ENCODE measurements around the gene RNASE9. TPM values are rescaled to one million over a fixed set of nuclear protein-coding genes. Genes with fewer than 3 reads are reported as not detected.
A peak's percentile ranks its signal among the peaks of the same experiment; 100 is the strongest.

RNASE9 gene
- total RNA-seq = not detected in 3 replicates
- long read RNA-seq = 0 reads

DNA sequence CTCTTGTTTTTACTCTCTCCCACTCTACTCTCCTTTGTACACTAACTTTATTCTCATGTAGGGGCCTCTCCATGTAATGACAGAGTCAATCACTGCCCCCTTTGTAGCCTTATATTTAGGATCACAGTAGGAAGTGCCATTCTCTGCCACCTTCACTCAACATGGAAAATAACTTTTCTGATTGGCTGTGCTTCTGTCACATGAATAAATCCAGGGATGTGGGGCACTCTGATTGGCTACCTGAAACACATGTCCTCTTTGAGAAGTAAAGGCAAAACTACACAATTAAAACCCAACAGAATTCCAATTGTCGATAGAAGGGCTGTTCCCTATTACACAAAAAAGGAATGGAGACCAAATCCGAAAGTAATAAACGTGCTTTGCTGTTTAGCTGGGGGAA, at the start of gene RNASE9:
Gene RNASE9 (minus strand): TSS at position 87 of the 400 bp plus-strand sequence.
- Mint-ChIP-seq H3K9me3 (ENCODE audit: low read depth) (no peaks in the 10 kb centered on the region), H3K36me3 (ENCODE audit: low read depth) (no peaks in the 10 kb centered on the region), H3K27ac (ENCODE audit: unreplicated experiment) (no peak within 1 kb of the TSS), H3K27me3 (ENCODE audit: low read depth) (peaks cover 19% of the 10 kb centered on the region), H3K4me3 (ENCODE audit: unreplicated experiment) (no peak within 1 kb of the TSS), H3K4me1 (ENCODE audit: low read depth) (no peaks in the 10 kb centered on the region)
- DNase-seq (ENCODE audit: low spot score) = no peak
- TF ChIP-seq, protein P1, sequence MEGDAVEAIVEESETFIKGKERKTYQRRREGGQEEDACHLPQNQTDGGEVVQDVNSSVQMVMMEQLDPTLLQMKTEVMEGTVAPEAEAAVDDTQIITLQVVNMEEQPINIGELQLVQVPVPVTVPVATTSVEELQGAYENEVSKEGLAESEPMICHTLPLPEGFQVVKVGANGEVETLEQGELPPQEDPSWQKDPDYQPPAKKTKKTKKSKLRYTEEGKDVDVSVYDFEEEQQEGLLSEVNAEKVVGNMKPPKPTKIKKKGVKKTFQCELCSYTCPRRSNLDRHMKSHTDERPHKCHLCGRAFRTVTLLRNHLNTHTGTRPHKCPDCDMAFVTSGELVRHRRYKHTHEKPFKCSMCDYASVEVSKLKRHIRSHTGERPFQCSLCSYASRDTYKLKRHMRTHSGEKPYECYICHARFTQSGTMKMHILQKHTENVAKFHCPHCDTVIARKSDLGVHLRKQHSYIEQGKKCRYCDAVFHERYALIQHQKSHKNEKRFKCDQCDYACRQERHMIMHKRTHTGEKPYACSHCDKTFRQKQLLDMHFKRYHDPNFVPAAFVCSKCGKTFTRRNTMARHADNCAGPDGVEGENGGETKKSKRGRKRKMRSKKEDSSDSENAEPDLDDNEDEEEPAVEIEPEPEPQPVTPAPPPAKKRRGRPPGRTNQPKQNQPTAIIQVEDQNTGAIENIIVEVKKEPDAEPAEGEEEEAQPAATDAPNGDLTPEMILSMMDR (IDR thresholded peaks at IDR 0.05) = no peak

DNA sequence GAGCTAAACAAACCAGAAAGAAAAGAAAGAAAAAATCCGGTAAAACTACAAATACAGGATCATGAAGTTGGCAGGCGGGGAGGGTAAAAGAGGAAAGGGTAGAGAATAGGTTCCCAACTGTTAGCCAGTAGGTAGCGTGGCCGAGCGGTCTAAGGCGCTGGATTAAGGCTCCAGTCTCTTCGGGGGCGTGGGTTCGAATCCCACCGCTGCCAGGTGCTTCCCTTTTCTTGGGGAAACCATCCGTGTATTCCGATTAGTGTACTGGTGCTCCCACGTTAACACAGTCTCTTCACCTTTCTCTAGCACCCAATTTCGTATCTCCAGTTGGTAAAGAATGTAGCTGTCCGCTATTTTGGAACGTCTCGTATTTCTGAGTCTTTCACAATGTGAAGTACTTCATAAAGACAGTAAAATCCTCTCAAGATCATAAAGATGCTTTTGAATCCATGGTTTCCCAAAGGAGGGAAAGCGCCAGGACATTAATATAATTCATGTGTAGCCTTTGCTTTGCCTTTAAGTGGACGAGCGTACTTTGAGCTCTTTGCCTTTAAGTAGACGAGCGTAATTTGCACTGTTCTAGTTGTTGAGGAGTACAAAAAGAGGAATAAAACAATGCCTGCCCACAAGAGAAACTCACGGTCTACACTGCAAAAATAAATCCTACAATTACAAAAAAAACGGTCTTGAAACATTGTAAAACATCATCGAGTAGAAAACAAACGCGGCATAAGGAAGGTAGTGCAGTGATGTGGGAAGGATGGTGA, 49.3 kb upstream of the RNASE9 start:
- DNase-seq (ENCODE audit: low spot score) = no peak
- no peaks in the 10 kb centered on the region for H3K27me3 Mint-ChIP-seq (ENCODE audit: low read depth)
- H3K27ac Mint-ChIP-seq (ENCODE audit: unreplicated experiment) = no peak overlapping the region
- H3K4me3 Mint-ChIP-seq (ENCODE audit: unreplicated experiment) = no peak overlapping the region
- no peaks in the 10 kb centered on the region for H3K9me3 Mint-ChIP-seq (ENCODE audit: low read depth)
- TF ChIP-seq, protein P1 (IDR thresholded peaks at IDR 0.05) = no peak
- H3K4me1 Mint-ChIP-seq (ENCODE audit: low read depth) = no peaks in the 10 kb centered on the region
- no peaks in the 10 kb centered on the region for H3K36me3 Mint-ChIP-seq (ENCODE audit: low read depth)

DNA sequence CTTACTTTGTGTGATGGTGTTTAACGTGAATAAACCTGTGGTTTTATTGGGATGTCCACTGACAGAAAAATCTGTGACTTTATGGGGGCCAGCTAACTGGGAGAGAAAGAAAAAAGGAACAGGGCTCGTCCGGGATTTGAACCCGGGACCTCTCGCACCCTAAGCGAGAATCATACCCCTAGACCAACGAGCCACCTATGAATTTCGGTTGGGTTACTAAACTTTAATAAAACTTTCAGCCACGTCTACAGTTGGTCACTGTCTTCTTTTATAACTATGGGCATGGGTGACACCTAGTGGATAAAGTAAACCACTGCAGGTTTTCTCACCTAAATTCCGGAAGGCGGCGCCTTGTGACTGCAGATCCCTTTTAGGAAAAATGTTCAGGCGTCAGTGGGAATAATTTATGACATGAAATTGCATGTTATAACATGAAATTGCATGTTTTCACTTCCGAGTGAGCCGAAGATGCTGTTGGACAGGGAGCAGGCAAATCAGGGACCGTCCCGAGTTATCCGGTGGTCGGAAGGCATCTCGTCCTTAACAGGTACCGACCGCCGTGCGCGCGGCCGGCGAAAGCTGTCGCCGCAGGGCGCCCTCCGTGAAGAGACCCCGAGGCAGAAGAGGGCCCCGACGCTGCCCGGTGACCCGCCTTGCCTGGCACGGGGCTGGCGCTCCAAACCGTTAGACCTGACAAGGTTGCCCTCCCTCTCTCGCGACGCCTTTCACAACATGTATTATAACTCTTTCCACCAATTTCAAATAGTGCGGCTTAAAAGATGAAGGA, 48.6 kb upstream of the RNASE9 start:
- Mint-ChIP-seq H3K36me3 (ENCODE audit: low read depth) (no peaks in the 10 kb centered on the region), H3K27me3 (ENCODE audit: low read depth) (no peaks in the 10 kb centered on the region), H3K4me3 (ENCODE audit: unreplicated experiment) (no peak overlapping the region), H3K4me1 (ENCODE audit: low read depth) (no peaks in the 10 kb centered on the region), H3K9me3 (ENCODE audit: low read depth) (no peaks in the 10 kb centered on the region), H3K27ac (ENCODE audit: unreplicated experiment) (no peak overlapping the region)
- TF ChIP-seq, protein P1 (IDR thresholded peaks at IDR 0.05) = peak; percentile 100
- DNase-seq (ENCODE audit: low spot score) = no peak

DNA sequence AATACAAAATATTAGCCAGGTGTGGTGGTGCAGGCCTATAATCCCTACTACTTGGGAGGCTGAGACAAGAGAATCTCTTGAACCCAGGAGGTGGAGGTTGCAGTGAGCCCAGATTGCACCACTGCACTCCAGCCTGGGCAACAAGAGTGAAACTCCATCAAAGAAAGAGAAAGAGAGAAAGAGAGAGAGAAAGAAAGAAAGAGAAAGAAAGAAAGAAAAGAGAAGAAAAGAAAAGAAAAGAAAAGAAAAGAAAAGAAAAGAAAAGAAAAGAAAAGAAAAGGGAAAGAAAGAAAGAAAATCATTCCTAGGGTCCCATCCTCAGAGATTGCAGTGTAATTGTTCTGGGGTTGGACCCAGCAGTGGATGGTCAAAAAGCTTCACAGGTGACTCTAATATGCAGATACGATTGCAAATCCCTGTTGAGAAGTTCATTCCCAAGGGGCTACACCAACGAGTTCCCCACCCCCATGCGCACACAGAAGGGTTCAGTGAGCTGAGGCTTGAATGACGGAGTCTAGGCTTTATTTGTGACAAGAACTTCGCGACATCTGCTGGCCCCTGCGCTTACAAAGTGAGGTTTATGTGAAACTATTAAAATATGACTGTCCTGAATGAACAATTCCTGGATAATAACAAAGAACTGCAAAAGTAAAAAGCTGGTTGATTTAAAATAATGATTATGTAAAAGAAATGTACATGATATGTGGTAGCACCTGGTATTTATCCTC, 47.7 kb upstream of the RNASE9 start:
- no peaks in the 10 kb centered on the region for H3K27me3 Mint-ChIP-seq (ENCODE audit: low read depth)
- TF ChIP-seq, protein P1 (IDR thresholded peaks at IDR 0.05) = no peak
- no peak overlapping the region for H3K4me3 Mint-ChIP-seq (ENCODE audit: unreplicated experiment)

DNA sequence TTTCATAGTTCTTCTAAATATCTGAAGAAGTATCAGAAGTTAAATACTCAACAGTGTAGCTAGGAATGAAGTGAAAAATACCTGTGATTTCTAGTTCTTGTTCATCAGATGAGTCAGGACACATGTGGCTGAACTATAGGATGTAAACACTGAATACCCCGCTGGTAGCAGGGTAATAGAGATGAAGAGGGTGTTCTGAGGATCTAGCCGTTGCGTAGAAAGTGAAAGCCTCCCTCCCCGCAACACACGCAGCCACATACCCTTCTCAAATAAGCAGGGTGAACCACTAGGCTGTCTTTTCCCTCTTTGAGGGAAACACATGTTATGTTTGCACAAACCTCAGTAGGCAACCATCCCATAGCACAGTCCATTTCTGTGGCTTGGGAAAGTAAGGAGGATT, 46.8 kb upstream of the RNASE9 start:
- H3K36me3 Mint-ChIP-seq (ENCODE audit: low read depth) = no peaks in the 10 kb centered on the region
- no peak overlapping the region for H3K27ac Mint-ChIP-seq (ENCODE audit: unreplicated experiment)
- no peaks in the 10 kb centered on the region for H3K27me3 Mint-ChIP-seq (ENCODE audit: low read depth)
- TF ChIP-seq, protein P1 (IDR thresholded peaks at IDR 0.05) = no peak
- H3K4me1 Mint-ChIP-seq (ENCODE audit: low read depth) = no peaks in the 10 kb centered on the region
- no peaks in the 10 kb centered on the region for H3K9me3 Mint-ChIP-seq (ENCODE audit: low read depth)
- no peak for DNase-seq (ENCODE audit: low spot score)
- H3K4me3 Mint-ChIP-seq (ENCODE audit: unreplicated experiment) = no peak overlapping the region

More for the DNA sequence above, 47.7 kb upstream of the RNASE9 start:
- no peaks in the 10 kb centered on the region for H3K4me1 Mint-ChIP-seq (ENCODE audit: low read depth)
- H3K36me3 Mint-ChIP-seq (ENCODE audit: low read depth) = no peaks in the 10 kb centered on the region
- DNase-seq (ENCODE audit: low spot score) = no peak
- H3K9me3 Mint-ChIP-seq (ENCODE audit: low read depth) = no peaks in the 10 kb centered on the region
- H3K27ac Mint-ChIP-seq (ENCODE audit: unreplicated experiment) = peak overlapping the region; percentile 71

All from chondrocyte (in vitro differentiated cells).